Raji (cell line): ENCODE results near the gene TMOD3.

Experiments
- POLR2A ChIP-seq: IDR thresholded peaks from 2 replicates; pipeline ENCODE4 v1.6.1; 2011; ENCODE audit warnings: low read depth, low read length, control low read depth; ENCODE audit not compliant: insufficient read depth

Gene TMOD3

GRCh38 chr15:51846066-51846462 is 16.6 kb downstream of the TMOD3 start:
- TF ChIP-seq POLR2A, result no peak

- no peak for TF ChIP-seq POLR2A
Measured at GRCh38 chr15:51846463-51847230, 17.2 kb downstream of the TMOD3 start.

GRCh38 chr15:51848811-51849210 is 19.4 kb downstream of the TMOD3 start:
- no peak for TF ChIP-seq POLR2A

- TF ChIP-seq POLR2A, result no peak
Measured at GRCh38 chr15:51849860-51850259, 20.4 kb downstream of the TMOD3 start.

- no peak for TF ChIP-seq POLR2A
Measured at GRCh38 chr15:51853998-51854397, 24.5 kb downstream of the TMOD3 start.

GRCh38 chr15:51855612-51856011 is 26.2 kb downstream of the TMOD3 start:
- TF ChIP-seq POLR2A, result no peak

- no peak for TF ChIP-seq POLR2A
Measured at GRCh38 chr15:51856714-51857380, 27.4 kb downstream of the TMOD3 start.

GRCh38 chr15:51861557-51862359 is 32.3 kb downstream of the TMOD3 start:
- no peak for TF ChIP-seq POLR2A

- no peak for TF ChIP-seq POLR2A
Measured at GRCh38 chr15:51863131-51863530, 33.7 kb downstream of the TMOD3 start.

- TF ChIP-seq POLR2A, result no peak
Measured at GRCh38 chr15:51864408-51865056, 35.1 kb downstream of the TMOD3 start.

- TF ChIP-seq POLR2A, result no peak
Measured at GRCh38 chr15:51865317-51865716, 35.9 kb downstream of the TMOD3 start.

GRCh38 chr15:51866161-51866560 is 36.7 kb downstream of the TMOD3 start:
- no peak for TF ChIP-seq POLR2A

GRCh38 chr15:51866751-51867150 is 37.3 kb downstream of the TMOD3 start:
- TF ChIP-seq POLR2A, result no peak

GRCh38 chr15:51869060-51869421 is 39.6 kb downstream of the TMOD3 start:
- TF ChIP-seq POLR2A, result no peak

- TF ChIP-seq POLR2A, result no peak
Measured at GRCh38 chr15:51870774-51871173, 41.3 kb downstream of the TMOD3 start.
